Dermis blood vessel endothelial cell (primary cell): ENCODE measurements around the gene P3R3URF. TPM values are rescaled to one million over a fixed set of nuclear protein-coding genes. Genes with fewer than 3 reads are reported as not detected.

Experiments used
- DNase-seq: peaks from one replicate; pipeline ENCODE4 v3.0.0; 2010
- total RNA-seq: library from RNA; depleted of rRNA; stranded (reverse); fragments of >200 nt; gene quantifications from 2 replicates; pipeline ENCODE4 v1.2.3, GENCODE V29; 2014

P3R3URF gene
- total RNA-seq, 1 donor from 2014 or later, result not detected

DNA sequence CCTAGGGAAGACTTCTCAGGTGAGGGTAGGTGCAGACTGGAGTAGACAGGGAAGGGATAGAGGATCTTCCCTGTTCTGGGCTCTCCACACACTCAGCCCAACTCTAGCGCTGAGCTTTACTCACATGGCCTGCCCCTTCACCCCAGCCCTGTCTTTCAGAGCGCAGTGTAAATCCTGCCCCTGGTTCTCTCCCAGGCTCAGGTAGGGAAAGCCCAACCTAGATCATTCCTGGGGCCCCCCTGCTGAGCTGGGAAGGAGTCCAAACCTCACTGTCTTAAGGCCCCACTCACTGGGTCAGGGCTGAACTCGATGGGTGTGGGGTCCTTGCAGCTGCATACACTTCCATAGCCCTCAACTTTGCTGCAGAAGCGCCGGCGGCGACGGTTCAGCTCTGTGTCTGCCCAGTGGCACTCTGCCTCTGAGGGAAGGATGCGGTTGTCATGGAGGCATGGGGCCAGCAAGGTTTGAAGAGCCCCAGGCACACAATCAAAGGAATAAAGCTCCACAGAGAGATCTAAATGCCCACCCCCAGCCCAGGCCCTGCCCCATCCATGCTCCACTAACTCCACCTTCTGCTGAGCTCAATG lies 17.8 kb upstream of the P3R3URF start:
- no peak for DNase-seq

DNA sequence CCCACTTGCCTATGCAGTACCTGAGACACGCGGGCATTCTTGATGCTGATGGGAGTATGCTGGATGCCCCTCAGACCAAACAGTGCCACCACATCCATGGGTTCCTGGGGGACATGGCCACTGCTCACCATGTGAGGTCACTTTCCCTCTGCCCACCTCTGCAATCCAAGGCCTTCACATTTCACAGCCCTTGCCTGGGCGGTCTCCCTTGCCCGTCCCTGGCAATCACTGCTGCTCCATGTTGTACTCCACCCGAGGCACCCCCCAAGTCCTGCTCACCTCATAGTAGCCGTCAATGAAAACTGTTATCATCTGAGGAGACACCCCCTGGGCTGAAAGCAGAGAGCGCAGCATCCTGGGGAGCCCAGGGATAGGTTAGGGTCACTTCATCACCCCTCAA lies 17.0 kb upstream of the P3R3URF start:
- no peak for DNase-seq

DNA sequence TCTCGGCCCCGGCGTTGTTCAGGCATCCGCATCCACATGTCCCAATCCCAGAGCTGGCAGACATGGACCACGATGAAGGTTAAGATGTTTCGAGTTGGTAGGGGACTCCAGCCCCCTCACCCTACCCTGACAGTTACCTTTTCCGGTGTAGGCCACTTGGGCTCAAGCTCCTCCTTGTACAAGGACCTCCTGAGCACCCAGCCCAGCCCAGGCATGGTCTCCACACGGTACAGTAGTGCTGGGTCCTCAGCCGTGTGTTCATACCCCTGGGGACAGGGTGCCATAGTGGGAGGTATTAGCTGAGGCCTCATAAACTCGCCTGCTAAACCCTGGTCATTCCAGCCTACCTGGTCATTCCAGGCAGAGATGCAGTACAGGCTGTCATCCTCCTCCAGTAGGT lies 15.9 kb upstream of the P3R3URF start:
- no peak for DNase-seq

DNA sequence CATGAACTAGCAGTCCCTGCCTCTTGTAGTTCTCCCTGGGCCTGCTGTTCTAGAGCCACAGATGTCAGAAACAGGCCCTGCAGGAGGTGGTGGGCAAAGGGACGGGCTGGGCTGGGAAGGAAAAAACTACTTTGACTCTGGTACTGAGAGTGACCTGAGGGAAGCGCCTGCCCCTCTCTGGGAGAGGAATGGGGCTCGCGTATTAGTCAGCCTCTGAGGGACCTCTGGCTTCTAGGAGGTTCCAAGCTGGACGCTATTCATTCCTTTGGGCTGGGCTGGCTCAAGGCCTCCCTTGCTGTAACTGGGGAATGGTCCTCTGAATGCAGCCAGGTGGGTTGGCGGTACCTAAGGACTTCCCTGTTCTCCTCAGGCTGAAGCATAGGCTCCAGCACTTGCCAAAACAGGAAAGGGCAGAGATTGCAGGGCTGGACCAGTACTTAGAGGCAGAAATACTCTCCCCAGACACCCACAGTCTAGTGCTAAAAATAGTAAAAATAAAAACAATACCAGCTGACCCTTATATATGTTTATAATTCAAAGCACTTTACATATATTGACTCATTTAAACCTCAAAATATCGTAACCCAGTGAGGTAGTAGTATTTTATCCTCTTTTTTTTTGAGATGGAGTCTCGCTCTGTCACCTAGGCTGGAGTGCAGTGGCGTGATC lies 14.9 kb upstream of the P3R3URF start:
- DNase-seq, result no peak

DNA sequence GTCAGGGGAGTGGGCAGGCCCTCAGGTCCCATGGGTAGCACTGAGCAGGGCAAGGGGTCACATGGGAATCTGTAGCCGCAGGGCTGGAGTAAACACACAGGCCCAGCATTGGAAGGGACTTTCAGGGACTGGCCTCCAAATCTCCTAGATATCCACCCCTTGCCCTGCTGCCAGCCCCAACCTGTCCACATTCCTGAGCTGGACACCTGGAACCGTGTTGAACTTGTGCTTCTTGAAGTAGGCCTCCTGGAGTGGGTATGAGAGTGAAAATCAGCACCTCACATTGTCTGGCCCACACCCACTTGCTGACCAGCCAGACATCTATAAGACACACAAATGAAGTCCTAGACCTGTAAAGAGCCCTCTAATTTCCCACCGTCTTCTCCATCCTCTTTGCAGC lies 14.3 kb upstream of the P3R3URF start:
- DNase-seq, result no peak

DNA sequence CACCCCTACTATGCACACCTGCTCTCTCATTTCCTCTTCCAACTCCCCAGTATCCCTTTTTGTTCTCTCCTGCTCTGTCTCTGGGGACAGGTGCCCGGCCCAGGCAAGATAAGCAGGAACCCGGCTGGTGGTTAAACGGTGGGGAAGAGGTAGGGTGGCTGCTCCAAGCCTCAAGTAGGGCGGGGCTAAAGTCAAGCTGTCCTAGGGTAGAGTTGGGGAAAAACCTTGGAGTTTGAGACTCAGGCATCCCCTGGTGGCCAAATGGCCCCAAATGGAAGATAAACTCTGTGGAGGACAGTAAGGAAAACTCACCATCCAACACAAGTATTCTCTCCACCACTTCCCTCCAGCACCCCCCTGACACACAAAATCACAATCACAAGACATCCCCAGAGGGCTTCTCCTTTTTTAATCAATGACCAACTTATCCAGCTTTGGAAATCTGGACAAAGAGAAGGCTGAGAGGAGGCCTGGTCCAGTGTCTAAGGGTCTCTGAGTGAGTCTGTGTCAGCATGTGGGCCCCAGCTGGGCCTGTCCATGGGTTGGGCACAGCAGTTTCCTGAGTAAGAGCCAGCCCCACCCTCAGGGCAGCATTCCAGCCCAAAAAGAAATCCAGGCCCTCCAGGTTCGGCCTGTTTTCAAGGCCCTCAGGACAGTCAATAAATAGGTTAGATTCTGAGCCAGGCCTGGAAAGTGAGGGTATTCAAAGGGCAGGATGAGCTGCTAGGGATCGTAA lies 12.2 kb upstream of the P3R3URF start:
- DNase-seq, result no peak

DNA sequence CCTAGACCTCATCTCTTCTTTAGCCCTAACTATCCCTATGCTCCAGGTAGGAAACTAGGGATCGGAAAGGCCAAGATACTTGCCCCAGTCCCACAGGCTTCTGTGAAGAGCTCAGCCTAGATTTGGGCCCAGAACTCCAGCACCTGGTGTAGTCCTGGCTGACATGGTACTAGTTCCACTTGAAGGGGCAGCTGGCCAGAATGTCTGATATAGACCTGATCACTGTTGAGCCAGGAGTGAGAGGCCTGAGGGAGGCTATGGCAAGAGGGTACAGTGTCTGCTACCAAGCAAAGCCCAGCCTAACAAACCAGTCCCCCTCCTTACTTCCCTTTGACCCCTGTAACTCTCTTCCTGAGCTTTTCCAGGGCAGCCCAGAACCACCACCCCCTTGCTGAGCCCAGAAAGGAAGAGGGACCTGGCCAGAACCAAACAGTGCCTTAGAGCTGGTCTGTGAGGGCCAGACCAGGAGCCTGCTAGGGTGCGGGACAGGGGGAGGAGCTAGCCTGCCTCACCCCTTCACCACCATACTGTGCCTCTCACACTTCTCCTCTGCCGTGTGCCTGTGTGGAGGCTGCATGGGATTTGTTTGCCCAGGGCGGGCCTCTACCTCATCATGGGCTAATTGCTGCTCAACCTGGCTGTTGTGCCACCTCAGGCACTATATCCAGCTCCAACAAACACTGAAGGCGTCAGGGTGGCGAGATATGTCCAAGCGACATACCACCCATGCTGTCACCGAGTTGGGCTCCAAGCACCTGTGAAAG lies 11.0 kb upstream of the P3R3URF start:
- DNase-seq, result no peak

DNA sequence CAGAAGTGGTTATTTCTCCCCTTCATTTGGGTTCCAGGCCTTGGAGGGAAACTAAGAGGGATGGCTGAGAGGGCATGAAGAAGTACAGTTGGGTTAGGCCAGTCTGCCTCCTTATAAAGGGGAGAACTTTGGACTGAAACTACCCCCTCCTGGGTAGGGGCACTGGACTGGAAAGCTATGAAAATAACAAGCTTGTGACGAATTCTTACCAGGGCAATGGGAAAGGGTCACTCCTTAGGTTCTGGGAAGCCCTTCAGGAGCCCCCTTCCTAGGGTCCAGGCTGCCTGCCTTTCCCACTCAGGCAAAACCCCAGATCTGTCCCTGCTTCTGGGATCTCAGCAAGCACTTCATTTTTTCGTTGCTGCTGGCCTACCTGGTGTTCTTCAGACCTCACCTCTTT lies 9.8 kb upstream of the P3R3URF start:
- DNase-seq, result no peak

DNA sequence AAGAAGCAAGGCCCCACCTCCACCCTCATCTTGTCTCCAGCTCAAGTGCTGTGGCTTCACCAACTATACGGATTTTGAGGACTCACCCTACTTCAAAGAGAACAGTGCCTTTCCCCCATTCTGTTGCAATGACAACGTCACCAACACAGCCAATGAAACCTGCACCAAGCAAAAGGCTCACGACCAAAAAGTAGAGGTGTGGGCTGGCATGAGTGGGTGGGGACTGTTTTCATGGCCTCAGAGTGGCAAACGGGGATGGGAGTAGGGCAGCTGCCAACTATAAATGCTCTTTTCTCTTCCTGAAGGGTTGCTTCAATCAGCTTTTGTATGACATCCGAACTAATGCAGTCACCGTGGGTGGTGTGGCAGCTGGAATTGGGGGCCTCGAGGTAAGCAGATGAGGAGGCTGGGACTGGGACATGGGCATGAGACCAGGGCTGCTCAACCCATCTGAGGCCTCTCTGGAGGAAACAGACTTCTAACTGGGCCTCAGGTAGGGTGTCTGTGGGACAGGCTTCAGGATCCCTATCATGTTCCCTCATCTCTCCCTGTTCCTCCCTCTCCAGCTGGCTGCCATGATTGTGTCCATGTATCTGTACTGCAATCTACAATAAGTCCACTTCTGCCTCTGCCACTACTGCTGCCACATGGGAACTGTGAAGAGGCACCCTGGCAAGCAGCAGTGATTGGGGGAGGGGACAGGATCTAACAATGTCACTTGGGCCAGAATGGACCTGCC lies 8.8 kb upstream of the P3R3URF start:
- no peak for DNase-seq

DNA sequence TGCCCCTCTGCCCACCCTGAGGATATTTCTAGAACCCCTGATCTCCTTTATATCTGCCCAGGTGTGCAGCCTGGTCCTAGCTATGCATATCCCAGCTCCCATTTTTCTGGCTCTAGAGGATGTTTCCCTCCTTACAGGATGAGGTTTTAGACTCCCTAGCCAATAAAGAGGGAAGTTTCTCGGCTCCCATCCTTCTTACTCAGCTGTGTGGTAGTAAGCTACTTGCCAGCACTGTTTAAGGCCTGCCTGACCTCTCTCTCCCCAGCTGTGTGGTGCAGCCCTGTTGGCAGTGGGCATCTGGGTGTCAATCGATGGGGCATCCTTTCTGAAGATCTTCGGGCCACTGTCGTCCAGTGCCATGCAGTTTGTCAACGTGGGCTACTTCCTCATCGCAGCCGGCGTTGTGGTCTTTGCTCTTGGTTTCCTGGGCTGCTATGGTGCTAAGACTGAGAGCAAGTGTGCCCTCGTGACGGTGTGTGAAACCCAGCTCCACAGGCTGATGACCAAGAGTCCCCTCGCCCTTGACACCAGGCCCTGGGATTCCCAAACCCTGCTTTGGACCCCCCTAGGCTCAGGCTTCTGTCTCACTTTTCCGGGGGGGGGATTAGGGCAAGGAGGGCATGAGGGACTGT lies 7.8 kb upstream of the P3R3URF start:
- no peak for DNase-seq

DNA sequence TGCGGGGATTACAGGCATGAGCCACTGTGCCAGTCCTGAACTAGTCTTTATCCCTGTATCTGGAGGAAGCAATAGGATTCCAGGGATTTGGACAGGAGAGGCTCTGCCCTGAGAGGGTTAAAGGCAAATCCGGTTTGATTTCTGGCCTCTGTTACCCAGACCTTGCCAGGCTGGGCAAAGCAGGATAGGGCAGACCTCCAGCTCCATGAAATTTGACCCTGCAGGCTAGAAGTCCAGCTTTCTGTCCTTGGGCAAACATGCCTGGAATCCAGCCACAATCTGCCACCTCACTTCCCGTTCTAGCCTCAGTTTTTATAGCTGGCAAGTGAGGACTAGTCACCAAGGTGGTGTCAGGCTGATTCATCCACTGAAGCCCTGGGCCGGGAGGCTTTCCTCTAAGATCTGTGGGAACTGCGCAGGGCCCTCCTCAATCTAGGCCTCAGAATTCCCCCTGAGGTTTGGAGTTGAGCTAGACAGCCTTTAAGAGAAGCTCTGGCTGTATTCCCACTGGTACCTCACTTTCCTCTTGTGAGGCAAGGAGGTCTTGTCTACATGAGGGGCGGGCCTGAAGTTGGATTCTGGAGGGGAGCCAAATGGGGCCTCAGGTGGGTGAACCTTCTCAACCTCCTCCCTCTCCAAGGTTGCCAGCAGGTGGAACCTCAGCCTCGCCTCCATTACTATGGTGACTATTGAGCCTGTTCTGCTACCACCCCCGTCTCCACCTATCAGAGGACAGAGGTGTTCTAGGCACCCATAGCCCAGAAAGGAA lies 7.0 kb upstream of the P3R3URF start:
- peak; percentile 96 for DNase-seq

DNA sequence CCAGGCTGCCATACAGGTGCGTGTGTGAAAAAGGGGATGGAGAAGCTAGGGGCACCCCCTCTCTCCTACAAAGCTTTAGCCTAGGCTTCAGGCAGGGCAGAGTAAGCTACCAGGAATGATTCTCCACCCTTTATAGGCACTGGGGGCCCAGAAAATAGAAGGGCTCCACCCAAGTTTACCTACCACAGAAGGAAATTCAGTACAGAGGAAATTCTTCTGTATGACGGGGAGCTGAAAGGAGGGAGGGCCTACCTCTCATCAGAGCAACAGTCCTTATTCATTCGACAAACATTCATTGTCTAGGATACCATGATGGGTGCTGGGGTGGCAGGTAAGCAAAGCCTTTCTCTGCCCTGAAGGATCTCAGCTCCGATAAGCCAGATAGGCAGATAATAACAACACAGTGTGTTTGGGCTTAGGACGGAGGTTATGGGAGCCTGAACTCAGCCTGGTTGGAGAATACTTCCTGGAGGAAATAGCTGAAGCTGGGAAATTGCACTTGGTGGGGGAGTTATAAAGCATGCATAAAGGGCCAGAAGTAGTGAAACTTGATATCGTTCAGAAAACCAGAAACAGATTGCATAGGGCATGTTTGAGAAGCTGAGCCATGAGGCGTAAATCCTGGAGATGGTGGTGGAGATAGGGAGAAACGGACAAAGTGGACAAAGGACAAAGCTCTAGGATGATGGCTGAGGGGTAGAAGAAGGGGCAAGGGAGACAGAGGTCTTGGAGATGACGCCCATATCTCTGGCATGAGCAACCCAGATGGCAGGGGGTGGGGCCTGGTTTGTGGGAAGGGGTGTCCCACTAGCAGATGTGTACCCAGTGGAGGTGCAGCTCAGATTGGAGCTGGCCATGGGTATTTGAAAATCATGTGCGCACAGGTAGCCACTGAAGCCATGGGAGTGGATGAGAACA lies 5.3 kb upstream of the P3R3URF start:
- peak; percentile 77 for DNase-seq

DNA sequence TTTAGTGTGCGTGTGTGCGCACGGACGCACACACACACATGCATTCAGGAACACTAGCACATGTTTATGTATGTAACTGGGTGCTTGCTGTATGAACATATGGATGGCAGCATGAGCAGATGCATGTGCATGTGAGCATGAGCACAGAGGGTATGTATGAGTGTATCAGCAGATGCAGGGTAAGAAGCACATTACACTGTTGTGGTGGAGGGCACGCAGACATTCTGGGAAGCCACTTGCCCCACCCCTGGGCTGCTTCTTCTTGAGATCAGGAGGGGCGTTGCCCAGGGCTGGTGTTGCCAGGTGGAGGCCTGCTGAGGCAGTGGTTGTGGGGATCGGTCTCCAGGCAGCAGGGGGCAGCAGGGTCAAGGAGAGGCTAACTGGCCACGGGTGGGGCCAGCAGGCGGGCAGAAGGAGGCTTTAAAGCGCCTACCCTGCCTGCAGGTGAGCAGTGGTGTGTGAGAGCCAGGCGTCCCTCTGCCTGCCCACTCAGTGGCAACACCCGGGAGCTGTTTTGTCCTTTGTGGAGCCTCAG lies 3.9 kb upstream of the P3R3URF start:
- peak; percentile 30 for DNase-seq

DNA sequence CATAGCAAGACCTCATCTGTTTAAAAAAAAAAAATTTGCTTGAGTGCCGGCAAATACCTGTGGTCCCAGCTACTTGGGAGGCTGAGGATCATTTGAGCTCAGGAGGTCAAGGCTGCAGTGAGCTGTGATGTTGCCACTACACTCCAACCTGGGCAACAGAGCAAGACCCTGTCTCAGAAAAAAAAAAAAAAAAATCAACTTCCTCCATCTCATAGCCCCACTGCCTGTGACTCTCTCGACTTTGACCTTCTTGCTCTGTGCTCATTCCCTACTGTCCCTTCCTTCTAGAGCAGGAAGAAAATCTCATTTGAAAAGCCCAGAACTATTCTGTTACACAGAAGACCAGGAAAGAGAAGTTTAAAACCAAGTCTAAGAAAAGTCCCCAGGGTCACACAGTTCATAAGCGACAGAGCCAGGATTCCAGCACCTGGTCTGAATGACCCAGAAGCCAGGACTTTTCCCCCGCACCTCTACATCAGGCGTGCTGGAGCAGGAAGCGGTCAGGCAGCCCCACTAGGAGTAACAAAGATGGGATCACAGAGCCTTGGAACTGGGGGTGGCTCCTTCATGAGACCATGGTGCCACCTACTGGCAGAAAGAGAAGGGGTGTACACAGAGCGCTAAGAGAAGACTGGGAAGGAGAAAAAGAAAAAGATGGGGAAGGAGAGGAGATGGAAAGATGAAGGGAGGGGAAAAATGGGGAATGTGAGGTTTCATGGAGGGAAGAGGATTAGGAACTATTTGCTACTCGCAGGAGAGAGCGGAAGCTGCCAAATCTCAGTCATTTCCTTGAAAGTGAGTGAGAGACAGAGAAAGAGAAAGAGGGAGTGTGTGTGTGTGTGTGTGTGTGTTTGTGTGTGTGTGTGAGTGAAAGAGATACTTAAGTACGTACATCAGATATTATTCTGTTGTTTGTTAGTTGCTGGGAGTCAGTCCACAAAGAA lies 3.1 kb upstream of the P3R3URF start:
- DNase-seq, result peak; percentile 92

DNA sequence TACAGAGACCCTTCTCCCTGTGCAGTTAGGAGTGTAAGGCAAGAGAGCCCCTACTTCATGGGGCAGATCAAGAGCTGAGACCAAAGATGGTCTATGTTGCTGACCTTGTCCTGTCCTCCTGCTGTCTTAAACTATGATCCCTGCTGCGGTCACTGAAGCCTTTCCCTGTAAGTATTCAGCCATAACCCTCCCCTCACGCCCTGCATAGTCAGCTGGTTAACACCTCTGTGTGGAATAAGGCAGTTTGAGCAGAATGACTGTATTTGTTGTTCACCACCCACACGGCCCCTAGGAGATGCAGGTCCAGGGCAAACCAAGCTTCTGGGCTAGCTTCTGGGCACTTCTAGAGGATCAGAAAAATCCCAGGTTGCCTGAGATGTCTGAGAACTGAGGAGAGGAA lies 1.0 kb downstream of the P3R3URF start:
- DNase-seq, result no peak

DNA sequence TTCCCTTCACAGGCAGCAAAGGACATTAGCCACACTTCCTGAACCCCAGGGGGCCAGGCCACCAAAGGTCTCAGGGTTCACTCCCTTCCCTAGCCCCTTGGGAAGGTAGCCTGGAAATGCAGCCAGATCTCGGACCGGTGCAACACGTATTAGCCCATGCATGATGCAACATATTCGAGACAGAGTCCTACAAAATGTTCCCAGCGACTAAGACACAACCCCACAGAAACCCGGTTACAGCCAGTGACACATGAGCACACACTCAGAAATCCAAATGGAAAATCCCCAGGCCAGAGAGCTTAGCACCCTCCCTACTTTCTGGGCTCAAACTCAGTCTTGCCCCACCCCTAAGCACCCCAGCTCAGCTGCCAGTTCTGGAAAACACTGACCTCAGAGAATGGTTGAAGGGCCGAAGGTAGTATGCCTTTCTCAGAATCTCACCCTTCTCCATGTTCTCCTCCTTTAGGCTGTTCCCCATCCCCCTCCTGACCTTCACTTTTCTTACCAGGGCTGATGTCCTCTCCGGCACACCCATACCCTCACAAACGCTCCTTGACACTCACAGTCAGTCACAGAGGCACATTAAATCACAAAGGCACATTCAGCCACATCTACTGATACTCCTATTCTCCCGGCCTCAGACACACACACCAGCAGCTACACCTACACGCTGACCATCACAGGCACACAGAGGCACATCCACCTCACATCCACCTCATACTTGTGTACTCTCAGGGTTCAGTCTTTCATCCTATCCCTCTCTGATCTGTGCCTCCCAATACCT lies 1.6 kb downstream of the P3R3URF start, which contains the start of gene TSPAN1:
TSS of gene TSPAN1 (plus strand) at position 640 of the 784 bp plus-strand sequence. CDS start 6,021 bp downstream, outside the sequence.
- DNase-seq, result no peak

DNA sequence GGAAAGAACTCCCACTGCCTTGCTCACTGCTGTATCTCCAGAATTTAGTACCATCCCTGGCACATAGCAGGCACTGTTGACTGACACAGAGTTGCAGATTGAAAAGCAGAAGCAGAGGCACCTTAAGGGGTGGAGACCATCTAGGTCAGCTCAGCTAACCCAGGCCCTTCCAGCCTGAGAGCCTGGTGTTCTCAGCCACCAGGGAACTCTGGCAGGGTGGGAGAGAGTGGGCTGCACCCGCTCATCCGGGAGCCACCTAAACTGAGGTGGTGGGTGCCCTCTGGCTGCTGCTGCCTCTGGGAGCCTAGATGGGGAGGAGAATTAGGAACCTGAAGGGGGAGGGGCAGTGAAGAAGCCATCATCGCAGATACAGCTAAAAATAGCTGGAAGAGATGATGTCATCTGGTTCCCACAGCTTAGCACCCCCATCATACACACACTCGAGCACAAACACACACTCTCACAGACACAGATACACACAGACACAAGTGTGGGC lies 2.9 kb downstream of the P3R3URF start:
- no peak for DNase-seq

DNA sequence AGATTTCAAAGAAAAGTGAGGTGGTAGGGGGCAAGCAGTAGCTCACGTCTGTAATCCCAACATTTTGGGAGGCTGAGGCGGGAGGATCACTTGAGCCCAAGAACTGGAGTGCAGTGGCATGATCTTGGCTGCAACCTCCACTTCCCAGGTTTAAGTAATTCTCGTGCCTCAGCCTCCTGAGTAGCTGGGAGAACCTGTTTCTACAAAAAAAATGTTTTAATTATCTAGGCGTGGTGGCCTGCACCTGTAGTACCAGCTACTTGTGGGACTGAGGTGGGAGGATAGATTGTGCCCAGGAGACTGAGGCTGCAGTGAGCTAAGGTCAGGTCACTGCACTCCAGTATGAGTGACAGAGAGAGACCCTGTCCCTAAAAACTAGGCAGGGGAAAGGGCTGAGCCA lies 4.0 kb downstream of the P3R3URF start:
- no peak for DNase-seq
